HG02938 (cell line): Measurements from ENCODE around the gene DERA.
"Not testable (repeated sequence)": the region's sequence is repeated elsewhere in the genome, so short reads cannot be mapped to it uniquely, and the experiment has no call there.

Source experiments
- ATAC-seq: cut with Tn5 transposase; IDR thresholded peaks from one replicate; pipeline ENCODE4 v1.9.1; 2021; ENCODE audit warnings: mild to moderate bottlenecking, moderate library complexity; ENCODE audit not compliant: unreplicated experiment

Gene DERA

DNA sequence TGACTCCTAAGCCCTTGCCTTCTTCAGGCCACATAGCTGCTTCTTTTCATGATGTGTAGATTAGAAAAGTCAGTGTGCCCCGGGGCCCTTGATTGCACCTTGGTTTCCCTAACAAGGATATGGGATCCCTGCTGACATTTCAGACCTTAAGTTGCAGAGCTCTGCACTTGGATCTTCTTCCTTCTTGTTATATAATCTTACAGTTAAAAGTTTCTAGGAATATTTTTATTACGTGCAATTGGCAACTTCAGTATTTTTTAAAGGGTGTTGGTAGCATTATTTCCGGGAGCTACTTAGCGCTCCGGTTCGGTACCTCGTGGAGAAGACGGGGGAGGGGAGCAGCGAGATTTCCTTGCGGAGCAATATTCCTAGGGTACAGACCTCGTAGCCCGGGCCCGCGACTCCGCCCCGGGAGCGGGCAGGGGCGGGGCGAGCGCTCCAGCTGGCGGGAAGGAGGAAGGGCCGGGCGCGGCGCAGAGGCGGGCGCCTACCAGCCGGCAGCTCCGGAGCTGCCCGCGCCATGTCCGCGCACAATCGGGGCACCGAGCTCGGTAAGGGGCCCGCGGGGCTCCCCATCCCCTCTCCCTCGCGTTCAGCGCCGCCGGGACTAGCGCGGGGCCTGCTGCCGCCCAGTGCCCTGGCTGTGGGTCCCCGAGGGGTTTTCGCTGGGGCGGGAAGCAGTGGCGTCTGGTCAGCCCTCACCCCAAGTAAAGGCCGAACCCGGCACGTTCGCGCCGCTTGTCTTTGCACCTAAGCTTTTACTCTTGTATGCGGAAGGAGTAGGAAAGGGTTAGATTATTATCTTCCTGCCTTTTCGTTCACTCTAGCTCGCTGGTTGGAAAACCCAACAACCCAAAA is at the start of gene DERA:
TSS of gene DERA (plus strand) at position 469 of the 858 bp plus-strand sequence. CDS start at position 521, 52 bp downstream.
- ATAC-seq, result peak; percentile 81

DNA sequence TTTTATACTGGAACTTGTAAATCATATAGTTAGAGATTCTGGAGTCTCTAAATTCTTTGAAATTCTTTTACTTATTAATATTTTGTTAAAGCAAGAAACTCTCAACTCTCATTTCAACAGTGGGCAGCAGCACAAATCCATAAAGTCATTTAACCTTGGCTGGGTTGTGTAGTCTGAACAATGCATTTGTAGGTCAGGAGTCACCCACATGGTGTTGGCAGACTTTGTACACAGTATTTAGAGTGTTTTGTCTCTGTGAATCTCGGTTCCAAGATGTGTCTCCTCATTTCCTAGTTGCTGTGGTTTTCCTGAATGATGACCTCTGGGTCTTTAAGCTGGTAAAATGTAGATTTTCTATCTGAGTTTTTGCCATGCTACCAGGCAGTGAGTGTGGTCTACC is 49.7 kb upstream of the DERA start:
- ATAC-seq, result no peak

DNA sequence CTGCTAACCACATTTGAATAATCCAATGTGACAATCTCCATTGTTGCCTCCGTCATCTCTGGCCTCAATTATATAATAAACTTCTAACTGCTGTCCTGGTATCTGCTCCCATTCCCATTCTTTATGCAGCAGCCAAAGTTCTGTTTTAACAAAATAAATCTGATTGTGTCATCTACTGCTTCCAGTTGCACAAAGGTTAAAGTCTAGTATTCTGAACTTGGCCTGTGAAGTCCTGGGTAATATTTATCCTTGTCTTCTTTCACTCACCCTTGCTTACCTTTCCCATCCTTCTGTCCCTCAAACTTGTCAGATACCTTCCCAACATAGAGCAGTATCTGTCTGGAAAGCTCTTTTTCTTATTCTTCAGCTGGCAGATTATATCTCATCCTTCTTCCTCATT is 48.3 kb upstream of the DERA start:
- no peak for ATAC-seq

DNA sequence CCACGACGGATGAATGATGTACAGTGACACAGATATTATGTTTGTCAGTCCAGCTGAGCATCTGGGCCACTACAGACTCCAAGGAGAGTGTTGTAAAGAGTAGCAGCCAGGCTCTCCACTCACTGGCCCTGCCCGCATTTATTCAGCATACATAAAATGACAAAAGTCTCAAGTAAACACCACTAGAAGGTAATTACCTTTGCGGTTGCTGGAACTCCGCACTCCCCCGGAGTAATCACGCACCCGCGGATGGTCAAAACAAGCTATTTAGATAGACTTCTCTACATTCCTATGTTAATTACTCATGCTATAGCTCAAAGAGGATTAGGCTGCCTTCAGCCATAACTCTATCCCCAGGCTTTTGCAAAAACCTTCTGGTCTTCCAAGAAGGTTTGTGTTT is 47.8 kb upstream of the DERA start:
- ATAC-seq, result no peak

DNA sequence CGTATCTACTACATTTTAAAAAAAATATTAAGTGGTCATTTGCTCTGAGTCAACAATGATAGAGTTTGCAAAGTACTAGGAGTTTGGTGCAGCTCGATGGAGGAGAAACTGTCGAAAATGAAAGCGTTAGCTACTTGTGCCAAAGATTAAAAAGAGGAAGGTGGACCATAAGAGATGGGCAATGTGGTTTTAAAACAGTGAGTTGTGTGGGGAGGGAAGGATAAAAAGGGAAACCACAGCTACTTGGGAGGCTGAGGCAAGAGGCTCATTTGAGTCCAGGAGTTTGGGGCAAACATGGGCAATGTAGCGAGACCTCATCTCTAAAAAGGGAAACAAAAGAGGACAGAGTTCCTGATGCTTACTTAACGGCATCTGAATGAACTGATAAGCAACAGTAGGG is 47.1 kb upstream of the DERA start:
- peak; percentile 94 for ATAC-seq

DNA sequence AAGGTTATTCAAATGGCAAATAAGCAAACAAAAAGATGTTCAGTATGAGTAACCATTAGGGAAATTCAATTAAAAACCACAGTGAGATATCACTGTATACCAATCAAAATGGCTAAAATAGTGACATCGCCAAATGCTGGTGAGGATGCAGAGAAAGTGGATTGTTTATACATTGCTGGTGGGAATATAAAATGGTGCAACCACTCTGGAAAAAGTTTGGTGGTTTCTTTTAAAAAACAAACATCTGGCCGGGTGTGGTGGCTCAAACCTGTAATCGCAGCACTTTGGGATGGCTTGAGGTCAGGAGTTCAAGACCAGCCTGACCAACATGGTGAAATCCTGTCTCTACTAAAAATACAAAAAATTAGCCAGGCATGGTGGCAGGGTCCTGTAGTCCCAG is 42.9 kb upstream of the DERA start:
- no peak for ATAC-seq

DNA sequence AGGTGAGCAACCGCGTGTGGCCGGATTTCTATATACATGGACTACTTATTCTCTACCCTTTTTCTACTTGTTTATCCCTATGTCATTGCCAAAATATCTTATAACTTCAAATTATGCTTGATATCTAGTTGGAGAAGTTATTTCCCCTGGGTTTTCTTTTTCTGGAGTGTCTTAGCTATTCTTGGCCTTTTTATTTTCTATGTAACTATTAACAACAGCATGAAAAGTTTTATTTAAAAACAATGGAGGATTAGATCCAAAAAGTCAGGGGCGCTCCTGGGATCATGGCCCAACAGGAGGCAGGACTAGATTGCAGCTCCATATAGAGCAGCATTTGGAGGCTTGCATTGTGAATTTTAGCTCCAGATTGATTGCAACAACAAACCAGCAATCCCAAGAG is 37.6 kb upstream of the DERA start:
- ATAC-seq, result no peak

DNA sequence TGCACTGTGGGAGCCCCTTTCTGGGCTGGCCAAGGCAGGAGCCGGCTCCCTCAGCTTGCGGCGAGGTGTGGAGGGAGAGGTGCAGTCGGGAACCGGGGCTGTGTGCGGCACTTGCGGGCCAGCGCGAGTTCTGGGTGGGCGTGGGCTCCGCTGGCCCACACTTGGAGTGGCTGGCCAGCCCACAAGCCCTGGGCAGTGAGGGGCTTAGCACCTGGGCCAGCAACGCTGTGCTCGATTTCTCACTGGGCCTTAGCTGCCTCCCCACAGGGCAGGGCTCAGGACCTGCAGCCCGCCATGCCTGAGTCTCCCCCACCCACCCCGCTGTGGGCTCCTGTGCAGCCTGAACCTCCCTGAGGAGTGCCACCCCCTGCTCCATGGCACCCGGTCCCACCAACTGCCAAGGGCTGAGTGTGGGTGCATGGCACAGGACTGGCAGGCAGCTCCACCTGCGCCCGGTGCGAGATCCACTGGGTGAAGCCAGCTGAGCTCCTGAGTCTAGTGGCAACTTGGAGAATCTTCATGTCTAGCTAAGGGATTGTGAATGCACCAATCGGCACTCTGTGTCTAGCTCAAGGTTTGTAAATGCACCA is 36.5 kb upstream of the DERA start:
- not testable (repeated sequence) for ATAC-seq

DNA sequence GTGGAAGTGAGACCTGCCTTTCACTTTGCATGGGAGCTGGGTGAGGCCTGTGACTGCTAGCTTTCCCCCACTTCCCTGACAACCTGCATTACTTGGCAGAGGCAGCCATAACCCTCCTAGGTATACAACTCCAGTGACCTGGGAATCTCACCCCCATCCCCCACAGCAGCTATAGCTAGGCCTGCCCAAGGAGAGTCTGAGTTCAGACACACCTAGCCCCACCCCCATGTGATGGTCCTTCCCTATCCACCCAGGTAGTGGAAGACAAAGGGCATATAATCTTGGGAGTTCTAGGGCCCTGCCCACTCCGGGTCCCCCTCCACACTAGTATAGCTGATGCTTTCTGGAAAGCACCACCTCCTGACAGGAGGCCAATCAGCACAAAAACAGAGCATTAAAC is 35.3 kb upstream of the DERA start:
- no peak for ATAC-seq

DNA sequence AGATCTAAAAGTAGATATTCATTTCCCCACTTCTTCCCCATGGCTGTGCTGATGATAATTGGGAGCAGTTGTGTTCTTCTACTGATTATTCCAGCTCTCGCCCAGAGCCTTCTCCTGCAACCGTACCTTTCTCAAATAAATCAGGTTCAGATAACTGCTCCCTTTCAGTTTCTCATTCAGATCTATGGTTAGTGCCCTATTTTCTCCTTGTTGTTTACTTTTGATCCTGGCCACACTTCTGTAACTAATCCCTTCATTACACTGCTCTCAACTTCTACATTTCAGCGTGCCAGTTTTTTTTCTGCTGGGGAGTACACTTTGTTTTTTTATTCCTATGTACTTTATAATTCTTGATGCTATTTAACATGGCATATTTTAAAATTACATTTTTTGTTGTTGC is 31.7 kb upstream of the DERA start:
- no peak for ATAC-seq

DNA sequence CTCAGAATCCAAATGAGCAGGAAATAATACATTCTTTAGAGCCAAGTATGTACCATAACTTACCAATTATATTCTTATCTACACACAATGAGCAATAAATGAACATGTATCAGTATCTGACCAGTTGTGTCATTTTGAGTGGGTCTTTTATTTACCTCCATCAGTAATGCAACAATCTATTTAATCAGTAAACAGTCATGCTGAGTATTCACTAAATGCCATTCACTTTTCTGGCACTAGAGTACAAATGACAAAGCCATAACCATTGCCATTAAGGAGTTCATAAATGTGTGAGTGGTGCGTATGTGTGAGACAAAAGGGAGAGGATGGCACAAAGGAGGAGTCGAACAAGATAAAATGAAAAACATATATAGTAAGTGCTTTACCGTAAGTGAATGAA is 30.4 kb upstream of the DERA start:
- no peak for ATAC-seq

DNA sequence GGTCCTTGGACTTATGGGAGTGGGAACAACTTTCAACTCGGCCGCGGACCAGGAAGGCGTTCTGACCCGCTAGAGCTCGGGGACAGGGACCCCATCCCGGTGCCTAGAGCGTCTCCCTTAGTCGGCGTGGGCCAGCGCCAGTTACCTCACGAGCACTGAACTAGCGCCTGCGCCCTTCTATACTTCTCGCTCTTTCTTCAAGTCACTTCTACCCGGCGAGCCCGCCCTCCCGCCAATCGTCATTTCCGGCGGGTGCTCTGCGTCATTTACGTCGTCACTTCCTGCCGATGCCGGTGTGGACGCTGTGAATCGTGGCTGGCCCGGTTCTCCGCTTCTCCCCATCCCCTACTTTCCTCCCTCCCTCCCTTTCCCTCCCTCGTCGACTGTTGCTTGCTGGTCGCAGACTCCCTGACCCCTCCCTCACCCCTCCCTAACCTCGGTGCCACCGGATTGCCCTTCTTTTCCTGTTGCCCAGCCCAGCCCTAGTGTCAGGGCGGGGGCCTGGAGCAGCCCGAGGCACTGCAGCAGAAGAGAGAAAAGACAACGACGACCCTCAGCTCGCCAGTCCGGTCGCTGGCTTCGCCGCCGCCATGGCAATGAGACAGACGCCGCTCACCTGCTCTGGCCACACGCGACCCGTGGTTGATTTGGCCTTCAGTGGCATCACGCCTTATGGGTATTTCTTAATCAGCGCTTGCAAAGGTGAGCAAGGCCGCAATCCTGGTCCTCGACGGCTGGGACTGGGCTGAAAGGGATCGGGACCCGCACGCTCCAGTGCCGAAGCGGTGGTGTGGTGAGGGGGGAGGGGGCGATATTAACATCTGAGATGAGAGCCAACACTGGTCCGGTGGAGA is 28.8 kb upstream of the DERA start, which contains the start of gene STRAP:
TSS of gene STRAP (plus strand) at position 270 of the 854 bp plus-strand sequence. CDS start at position 591, 321 bp downstream.
- ATAC-seq, result peak; percentile 97

DNA sequence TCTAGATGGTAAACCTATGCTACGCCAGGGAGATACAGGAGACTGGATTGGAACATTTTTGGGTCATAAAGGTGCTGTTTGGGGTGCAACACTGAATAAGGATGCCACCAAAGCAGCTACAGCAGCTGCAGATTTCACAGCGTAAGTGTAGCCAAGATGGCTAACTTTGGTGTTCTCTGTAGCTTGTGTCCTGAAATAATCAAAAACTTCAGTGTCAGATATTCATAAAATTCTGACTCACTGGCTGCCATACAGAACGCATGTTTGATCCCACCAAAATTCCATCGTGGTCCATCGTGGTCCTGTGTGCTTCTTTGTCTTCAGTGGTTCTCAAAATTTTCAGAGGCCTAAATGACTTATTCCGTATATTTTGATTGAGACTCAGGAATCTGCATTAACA is 27.6 kb upstream of the DERA start:
- no peak for ATAC-seq

DNA sequence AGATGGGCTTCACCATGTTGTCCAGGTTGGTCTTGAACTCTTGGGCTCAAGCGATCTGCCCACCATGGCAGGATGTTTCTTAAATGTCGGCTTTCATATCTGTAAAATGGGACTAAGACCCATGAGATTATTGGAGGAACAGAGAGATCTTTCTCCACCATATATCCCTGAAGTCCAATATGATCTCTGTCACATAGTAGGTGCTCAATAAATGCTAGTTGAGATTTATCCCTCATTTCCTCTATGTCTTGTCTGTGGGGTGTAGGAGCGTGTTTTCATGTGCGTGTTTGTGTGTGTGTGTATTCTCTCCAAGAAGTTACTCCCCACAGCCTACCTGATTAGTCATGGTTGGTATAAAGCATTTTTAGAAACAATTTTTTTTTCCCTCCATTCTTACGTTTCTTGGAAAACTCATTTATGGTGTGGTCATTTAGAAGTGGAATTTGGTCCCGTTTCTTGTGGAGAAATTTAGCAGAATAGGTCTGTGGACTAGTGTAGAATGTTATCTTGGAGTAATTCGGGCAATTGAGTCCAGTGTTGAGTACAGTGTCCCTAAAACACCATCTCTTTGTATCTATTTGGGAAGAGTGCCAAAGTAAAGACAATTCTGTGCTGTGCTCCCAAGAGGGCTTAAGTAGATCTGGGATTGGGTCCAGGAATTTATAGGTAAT is 24.6 kb upstream of the DERA start:
- no peak for ATAC-seq

DNA sequence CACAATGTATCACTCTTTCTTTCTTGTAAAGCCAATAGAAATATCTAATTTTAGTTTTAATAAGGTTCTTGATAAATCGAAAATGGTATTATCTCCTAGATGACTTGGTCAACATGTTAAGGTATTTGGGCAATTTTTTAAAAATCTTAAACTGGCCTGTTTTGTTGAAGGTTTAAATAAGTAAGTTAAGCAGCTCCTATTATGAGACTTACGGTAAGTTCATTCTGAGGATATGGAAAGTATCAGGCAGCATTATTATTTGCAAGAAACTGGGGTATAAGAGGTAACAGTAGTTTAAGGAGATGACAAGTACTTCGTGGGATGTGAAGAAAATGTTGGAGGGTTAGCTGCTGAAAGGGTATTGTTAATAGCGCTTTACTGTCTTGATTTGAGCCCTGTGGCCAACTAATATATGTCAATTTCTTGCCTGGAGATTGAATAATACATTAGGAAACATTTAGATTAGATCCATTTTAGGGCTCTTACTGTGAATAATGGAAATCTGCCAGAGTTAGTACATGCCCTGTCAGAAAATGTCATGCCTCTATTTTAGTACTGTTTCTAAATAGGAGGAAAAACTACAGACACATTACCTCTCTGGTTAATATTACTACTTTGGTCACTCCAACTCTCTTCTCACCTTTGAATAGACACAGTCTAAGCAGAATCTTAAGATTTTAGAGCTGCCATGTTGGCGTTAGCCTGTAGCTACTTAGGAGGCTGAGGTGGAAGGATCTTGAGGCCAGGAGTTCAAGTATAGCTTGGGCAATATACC is 23.9 kb upstream of the DERA start:
- no peak for ATAC-seq

DNA sequence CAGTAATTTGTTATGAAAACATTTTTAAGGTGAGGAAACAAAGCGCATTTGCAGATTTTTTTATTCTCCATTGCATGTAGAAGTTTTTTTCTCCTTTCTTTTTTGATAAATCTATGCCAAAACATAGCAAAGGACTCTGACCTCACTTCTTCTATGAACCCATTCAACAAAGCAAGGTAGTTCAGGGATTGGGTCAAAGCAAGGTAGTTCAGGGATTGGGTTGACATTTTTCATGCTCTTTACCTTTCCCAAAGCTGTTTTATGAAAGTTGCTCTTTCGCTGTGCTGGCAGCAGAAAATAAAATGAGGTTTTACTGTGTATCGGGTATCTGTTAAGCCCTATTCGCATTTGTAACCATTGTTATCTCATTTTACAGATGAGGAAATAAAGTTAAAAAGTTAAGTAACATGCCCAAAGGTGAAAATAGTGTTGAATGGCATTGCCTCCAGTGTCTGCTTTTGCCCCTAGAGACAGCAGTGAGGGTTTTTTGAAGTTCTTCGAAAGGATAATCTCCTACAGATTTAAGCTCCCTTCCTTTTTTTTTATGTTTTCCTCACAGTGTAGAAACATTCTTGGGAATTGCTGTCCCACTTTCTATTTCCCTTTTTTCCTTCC is 18.4 kb upstream of the DERA start:
- ATAC-seq, result no peak

DNA sequence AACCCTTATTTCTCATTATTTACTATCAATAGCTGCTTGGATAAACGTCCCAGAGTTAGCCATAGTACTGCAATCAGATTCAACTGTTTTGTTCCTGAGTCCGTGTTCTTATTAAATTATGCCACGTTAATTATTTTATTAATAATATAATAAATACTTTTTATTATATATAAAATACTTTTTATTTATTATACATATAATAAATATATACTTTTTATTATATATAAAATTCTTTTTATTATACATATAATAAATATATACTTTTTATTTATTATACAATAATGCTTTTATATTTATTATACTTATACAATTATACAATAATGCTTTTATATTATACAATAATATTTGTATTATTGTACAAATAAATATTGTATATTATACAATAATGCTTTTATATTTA is 17.9 kb upstream of the DERA start:
- no peak for ATAC-seq

DNA sequence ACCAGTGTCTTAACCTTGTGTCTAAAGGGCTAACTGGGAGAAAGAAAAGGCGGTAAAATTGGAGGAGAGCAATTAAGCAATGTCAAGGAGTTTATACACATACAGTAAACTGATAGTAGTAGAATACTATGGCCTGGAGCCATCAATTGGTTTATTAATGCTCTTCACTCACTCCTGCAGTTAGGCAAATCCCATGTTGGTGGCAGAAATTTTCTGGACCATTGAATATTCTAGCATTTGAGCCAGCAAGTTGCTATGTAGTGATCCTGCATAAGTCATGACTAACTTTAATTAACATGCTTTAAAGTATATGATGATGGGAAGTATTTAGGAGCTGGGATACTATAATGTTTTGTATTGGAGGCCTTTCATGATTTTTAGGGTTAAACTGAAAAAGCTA is 14.3 kb upstream of the DERA start:
- ATAC-seq, result no peak

DNA sequence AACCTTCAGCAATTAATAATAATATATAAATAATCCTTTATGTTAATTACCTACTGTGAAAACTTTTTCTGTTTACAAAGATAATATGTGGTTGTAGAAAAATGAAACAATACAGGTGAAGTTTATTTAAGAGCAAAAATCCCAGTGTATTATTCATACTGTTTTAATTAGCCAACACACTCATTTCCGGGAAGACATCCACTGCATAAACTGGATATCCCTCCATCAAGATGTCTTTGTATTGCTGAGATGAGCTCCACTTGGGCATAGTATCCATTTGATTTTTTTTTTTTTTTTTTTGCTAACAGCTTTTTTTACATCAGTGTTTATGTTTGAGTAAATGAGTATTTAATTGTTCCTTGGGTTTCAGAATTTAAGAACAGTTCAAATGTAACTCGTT is 13.7 kb upstream of the DERA start:
- ATAC-seq, result no peak
